ENCODE data around the gene MACF1. TPM values are rescaled to one million over a fixed set of nuclear protein-coding genes. Genes with fewer than 3 reads are reported as not detected.
"Not testable (repeated sequence)": the region's sequence is repeated elsewhere in the genome, so short reads cannot be mapped to it uniquely, and the experiment has no call there.

The MACF1 gene, protein sequence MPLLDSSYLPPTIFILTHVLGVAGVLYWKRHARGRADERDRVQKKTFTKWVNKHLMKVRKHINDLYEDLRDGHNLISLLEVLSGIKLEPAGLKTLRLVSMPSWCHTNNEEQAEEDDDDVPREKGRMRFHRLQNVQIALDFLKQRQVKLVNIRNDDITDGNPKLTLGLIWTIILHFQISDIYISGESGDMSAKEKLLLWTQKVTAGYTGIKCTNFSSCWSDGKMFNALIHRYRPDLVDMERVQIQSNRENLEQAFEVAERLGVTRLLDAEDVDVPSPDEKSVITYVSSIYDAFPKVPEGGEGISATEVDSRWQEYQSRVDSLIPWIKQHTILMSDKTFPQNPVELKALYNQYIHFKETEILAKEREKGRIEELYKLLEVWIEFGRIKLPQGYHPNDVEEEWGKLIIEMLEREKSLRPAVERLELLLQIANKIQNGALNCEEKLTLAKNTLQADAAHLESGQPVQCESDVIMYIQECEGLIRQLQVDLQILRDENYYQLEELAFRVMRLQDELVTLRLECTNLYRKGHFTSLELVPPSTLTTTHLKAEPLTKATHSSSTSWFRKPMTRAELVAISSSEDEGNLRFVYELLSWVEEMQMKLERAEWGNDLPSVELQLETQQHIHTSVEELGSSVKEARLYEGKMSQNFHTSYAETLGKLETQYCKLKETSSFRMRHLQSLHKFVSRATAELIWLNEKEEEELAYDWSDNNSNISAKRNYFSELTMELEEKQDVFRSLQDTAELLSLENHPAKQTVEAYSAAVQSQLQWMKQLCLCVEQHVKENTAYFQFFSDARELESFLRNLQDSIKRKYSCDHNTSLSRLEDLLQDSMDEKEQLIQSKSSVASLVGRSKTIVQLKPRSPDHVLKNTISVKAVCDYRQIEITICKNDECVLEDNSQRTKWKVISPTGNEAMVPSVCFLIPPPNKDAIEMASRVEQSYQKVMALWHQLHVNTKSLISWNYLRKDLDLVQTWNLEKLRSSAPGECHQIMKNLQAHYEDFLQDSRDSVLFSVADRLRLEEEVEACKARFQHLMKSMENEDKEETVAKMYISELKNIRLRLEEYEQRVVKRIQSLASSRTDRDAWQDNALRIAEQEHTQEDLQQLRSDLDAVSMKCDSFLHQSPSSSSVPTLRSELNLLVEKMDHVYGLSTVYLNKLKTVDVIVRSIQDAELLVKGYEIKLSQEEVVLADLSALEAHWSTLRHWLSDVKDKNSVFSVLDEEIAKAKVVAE (N-terminal part only)
- 198 TPM for total RNA-seq
- 100 to 1,000 TPM; 211 to 352 (median 267) TPM for polyA plus RNA-seq (ENCODE audit: insufficient read depth in 1 of 8, insufficient read length in 8 of 8, low replicate concordance in 1 of 8)
- long read RNA-seq, donor 1, full-length matches to known transcripts = 6 of 12 reads
- long read RNA-seq, donor 1, partial matches to known transcripts = 0 of 12 reads
- long read RNA-seq, donor 1, other reads (novel, unspliced or antisense) = 6 of 12 reads
- long read RNA-seq, donor 2, full-length matches to known transcripts = 4 of 4 reads
- long read RNA-seq, donor 2, partial matches to known transcripts = 0 of 4 reads
- long read RNA-seq, donor 2, other reads (novel, unspliced or antisense) = 0 of 4 reads
- long read RNA-seq, donor 3, full-length matches to known transcripts = 18 of 28 reads
- long read RNA-seq, donor 3, partial matches to known transcripts = 10 of 28 reads
- long read RNA-seq, donor 3, other reads (novel, unspliced or antisense) = 0 of 28 reads
- long read RNA-seq, donor 4, full-length matches to known transcripts = 17 of 28 reads
- long read RNA-seq, donor 4, partial matches to known transcripts = 11 of 28 reads
- long read RNA-seq, donor 4, other reads (novel, unspliced or antisense) = 0 of 28 reads
- long read RNA-seq, donor 5, full-length matches to known transcripts = 42 of 105 reads
- long read RNA-seq, donor 5, partial matches to known transcripts = 63 of 105 reads
- long read RNA-seq, donor 5, other reads (novel, unspliced or antisense) = 0 of 105 reads
- long read RNA-seq, donor 6, full-length matches to known transcripts = 19 of 37 reads
- long read RNA-seq, donor 6, partial matches to known transcripts = 18 of 37 reads
- long read RNA-seq, donor 6, other reads (novel, unspliced or antisense) = 0 of 37 reads
- long read RNA-seq, donor 7, full-length matches to known transcripts = 15 of 25 reads
- long read RNA-seq, donor 7, partial matches to known transcripts = 10 of 25 reads
- long read RNA-seq, donor 7, other reads (novel, unspliced or antisense) = 0 of 25 reads
- long read RNA-seq, donor 8, full-length matches to known transcripts = 7 of 54 reads
- long read RNA-seq, donor 8, partial matches to known transcripts = 47 of 54 reads
- long read RNA-seq, donor 8, other reads (novel, unspliced or antisense) = 0 of 54 reads
- long read RNA-seq, donor 9, full-length matches to known transcripts = 16 of 99 reads
- long read RNA-seq, donor 9, partial matches to known transcripts = 78 of 99 reads
- long read RNA-seq, donor 9, other reads (novel, unspliced or antisense) = 5 of 99 reads
- long read RNA-seq, donor 10, full-length matches to known transcripts = 26 of 61 reads
- long read RNA-seq, donor 10, partial matches to known transcripts = 35 of 61 reads
- long read RNA-seq, donor 10, other reads (novel, unspliced or antisense) = 0 of 61 reads
- long read RNA-seq, donor 11, full-length matches to known transcripts = 9 of 9 reads
- long read RNA-seq, donor 11, partial matches to known transcripts = 0 of 9 reads
- long read RNA-seq, donor 11, other reads (novel, unspliced or antisense) = 0 of 9 reads

DNA sequence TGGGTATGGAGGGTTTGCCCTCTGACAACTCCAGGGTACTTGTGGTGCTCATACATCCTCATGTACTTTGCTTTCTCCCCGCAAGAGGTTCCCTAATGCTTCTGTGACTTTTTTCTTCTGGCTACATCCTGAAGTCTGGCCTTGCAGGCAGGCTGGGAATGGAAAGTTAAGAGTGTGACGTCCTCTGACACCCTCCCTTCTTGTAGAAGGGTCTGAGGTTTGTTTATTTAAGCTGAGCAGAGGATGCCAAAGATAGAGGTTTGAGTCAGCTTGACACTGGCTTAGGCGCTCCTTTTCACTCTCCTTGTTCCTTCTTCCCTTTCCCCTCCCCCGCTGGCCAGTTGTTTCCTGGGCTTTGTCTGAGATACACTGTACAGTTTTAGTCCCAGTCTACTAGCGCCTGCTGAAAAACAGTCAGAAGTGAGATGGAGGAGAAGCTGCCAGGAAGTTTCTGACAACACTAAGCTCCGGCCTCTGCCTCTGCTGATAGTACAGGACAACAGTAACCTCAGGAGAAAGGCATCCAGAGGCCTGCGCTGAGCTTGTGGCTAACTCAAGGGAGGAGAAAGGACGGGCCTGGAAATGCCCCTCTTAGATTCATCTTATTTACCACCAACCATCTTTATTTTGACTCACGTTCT lies at the start of gene MACF1:
Gene MACF1 (plus strand): TSS at position 255 of the 641 bp plus-strand sequence. CDS start 328 bp downstream, at position 583.
- Histone ChIP-seq H3K36me3 (ENCODE audit: control insufficient read depth, insufficient read depth, low read length) (no peaks in the 10 kb centered on the region), H3K9me3 (replicated peaks; ENCODE audit: control insufficient read depth, low read depth, low read length) (no peaks in the 10 kb centered on the region), H3K4me1 (ENCODE audit: control insufficient read depth, insufficient read depth, low read length) (peaks cover 17% of the 10 kb centered on the region), H3K27ac (ENCODE audit: low read length) (peak within 1 kb of the TSS; percentile 98), H3K4me3 (ENCODE audit: low read length) (peak within 1 kb of the TSS; percentile 36), H3K27me3 (ENCODE audit: control insufficient read depth, insufficient read depth, low read length) (no peaks in the 10 kb centered on the region)
- WGBS (ENCODE audit: insufficient coverage) = 0% methylated on average over 2 of the region's 9 CpGs
- peak; percentile 96 for DNase-seq

DNA sequence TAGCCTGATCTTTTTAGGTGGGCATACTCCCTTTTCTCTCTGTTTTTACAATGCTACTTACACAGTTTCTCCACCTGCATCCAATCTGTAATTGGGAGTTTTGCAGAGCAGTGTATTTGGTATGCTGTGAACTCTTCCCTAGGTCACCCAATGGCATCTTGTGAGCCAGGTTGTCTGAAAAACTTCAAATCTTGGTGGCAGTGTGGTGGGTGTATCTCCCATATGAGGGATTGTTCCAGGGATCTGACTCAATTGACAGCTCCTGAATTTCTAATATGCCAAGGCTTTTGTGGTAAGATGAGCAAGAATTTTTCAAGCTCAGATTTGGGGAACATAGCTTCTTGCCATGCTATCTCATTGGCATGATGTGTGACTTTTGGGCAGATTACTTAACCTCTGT lies 47.2 kb upstream of the MACF1 start:
- H3K4me3 ChIP-seq (ENCODE audit: low read length) = no peak overlapping the region
- no peak overlapping the region for H3K27ac ChIP-seq (ENCODE audit: low read length)
- no peaks in the 10 kb centered on the region for H3K27me3 ChIP-seq (ENCODE audit: control insufficient read depth, insufficient read depth, low read length)
- no peaks in the 10 kb centered on the region for H3K9me3 ChIP-seq (replicated peaks; ENCODE audit: control insufficient read depth, low read depth, low read length)
- H3K4me1 ChIP-seq (ENCODE audit: control insufficient read depth, insufficient read depth, low read length) = peaks cover 27% of the 10 kb centered on the region
- no peak for DNase-seq
- H3K36me3 ChIP-seq (ENCODE audit: control insufficient read depth, insufficient read depth, low read length) = no peaks in the 10 kb centered on the region

DNA sequence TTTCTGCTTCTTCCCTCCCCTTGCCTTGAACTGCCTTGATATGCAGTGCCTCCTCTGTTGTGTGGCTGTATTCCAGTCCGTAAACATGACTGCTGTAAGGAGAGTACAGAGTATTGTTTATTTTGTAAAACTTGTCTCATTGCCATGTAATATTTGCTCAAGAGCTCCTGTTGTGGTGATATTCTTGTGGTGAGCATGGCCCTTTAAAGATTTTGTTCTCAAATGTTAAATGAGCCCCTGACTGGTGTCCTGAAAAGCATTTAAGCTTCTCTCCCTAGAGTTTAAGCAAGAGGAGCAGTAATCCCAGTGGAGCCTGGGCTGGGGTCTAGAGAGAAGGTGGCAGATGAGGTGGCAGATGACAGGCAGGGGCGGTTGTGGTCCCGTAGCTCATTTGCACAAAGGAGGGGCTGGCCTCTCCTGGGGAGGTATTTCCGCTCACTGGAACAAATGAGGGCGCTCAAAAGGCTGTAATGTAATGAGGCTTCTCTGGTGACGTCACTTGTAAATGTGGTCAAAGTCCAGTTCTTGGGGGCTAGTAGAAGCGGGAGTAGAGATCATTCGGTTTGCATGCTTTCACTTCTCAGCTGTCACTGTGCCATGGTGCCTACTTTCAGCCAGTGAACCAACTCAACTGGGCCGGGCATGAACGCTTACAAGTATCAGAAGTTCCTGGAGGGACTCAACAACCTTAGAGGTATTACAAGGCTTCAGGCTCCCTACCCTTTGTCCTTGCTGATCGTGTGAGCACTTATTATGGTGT lies 46.0 kb upstream of the MACF1 start:
- H3K4me3 ChIP-seq (ENCODE audit: low read length) = peak overlapping the region; percentile 44
- 63% methylated on average over 7 of the region's 11 CpGs for WGBS (ENCODE audit: insufficient coverage)
- peak overlapping the region; percentile 82 for H3K27ac ChIP-seq (ENCODE audit: low read length)
- peaks cover 20% of the 10 kb centered on the region for H3K4me1 ChIP-seq (ENCODE audit: control insufficient read depth, insufficient read depth, low read length)
- H3K9me3 ChIP-seq (replicated peaks; ENCODE audit: control insufficient read depth, low read depth, low read length) = no peaks in the 10 kb centered on the region
- peak; percentile 74 for DNase-seq
- no peaks in the 10 kb centered on the region for H3K36me3 ChIP-seq (ENCODE audit: control insufficient read depth, insufficient read depth, low read length)
- H3K27me3 ChIP-seq (ENCODE audit: control insufficient read depth, insufficient read depth, low read length) = no peaks in the 10 kb centered on the region

DNA sequence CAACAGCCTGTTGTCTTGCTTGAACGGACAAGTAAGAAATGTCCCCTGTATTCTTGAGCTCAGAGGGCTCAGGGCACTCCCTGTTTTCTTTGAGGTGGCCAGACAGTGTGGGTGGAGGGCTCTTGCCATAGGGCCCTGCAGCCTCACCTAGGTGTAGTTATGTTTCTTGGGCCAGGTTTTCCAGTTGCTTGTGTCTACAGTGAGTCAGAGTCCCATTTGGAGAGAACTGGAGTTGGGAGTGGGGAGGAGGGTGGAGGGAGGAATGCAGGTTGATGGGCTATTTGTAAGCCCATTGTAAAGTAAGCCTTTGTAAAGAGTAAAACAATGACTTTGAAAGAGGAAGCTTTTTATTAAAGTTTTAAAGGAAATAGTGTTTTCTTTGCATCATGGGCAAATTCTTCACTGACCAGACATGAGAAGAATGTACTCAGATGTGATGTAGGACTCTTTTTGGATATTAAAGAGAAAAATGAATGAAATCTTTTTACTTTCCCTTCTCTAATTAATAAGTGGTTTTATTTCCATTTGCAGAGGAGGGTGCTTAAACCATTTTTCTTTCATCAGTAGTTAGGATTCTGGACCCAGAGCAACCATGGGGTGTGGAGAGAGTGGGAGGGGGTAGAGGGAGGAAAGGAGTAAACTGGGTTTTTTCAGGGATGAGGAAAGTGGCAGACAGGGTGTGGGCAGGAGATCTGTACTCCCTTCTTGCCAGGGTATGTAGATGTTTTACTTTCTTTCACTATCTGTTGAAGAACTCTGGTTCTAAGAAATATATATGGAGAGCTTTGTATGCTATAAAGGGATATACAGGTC lies 45.1 kb upstream of the MACF1 start:
- DNase-seq = no peak
- no peaks in the 10 kb centered on the region for H3K27me3 ChIP-seq (ENCODE audit: control insufficient read depth, insufficient read depth, low read length)
- H3K4me3 ChIP-seq (ENCODE audit: low read length) = peak overlapping the region; percentile 44
- no peaks in the 10 kb centered on the region for H3K36me3 ChIP-seq (ENCODE audit: control insufficient read depth, insufficient read depth, low read length)
- WGBS (ENCODE audit: insufficient coverage) = 50% methylated on average over 1 of the region's 1 CpG
- H3K9me3 ChIP-seq (replicated peaks; ENCODE audit: control insufficient read depth, low read depth, low read length) = no peaks in the 10 kb centered on the region
- H3K27ac ChIP-seq (ENCODE audit: low read length) = peak overlapping the region; percentile 82
- peaks cover 14% of the 10 kb centered on the region for H3K4me1 ChIP-seq (ENCODE audit: control insufficient read depth, insufficient read depth, low read length)

DNA sequence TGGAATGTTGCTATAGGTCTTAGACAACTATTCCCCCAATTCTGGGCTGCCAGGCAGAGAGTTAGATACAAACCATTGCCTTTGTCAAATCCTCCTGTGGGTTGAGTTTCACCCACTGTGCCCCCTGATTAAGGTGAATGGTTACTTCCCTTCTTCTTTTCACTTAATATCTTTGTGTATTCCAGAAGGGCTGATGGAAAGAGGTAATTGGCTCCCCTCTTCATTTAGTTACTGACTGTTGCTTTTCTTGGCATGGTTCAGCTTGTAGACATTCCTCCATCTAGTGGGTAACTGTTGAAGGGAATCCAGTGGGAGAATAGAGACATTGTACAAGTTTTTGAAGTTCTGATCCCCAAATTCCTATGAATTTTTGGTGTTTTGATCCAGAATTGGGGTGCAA lies 43.8 kb upstream of the MACF1 start:
- H3K4me1 ChIP-seq (ENCODE audit: control insufficient read depth, insufficient read depth, low read length) = peaks cover 16% of the 10 kb centered on the region
- H3K9me3 ChIP-seq (replicated peaks; ENCODE audit: control insufficient read depth, low read depth, low read length) = no peaks in the 10 kb centered on the region
- no peaks in the 10 kb centered on the region for H3K27me3 ChIP-seq (ENCODE audit: control insufficient read depth, insufficient read depth, low read length)
- H3K36me3 ChIP-seq (ENCODE audit: control insufficient read depth, insufficient read depth, low read length) = no peaks in the 10 kb centered on the region
- H3K4me3 ChIP-seq (ENCODE audit: low read length) = peak overlapping the region; percentile 44
- no peak for DNase-seq
- no peak overlapping the region for H3K27ac ChIP-seq (ENCODE audit: low read length)

GRCh38 chr1:39161811-39162210 lies 42.7 kb upstream of the MACF1 start:
- not testable (repeated sequence) for H3K27ac ChIP-seq (ENCODE audit: low read length); H3K9me3 ChIP-seq (replicated peaks; ENCODE audit: control insufficient read depth, low read depth, low read length); H3K4me3 ChIP-seq (ENCODE audit: low read length); H3K36me3 ChIP-seq (ENCODE audit: control insufficient read depth, insufficient read depth, low read length); DNase-seq; H3K27me3 ChIP-seq (ENCODE audit: control insufficient read depth, insufficient read depth, low read length)
- WGBS (ENCODE audit: insufficient coverage) = 92% methylated on average over 2 of the region's 8 CpGs
- H3K4me1 ChIP-seq (ENCODE audit: control insufficient read depth, insufficient read depth, low read length) = peaks cover 16% of the 10 kb centered on the region

DNA sequence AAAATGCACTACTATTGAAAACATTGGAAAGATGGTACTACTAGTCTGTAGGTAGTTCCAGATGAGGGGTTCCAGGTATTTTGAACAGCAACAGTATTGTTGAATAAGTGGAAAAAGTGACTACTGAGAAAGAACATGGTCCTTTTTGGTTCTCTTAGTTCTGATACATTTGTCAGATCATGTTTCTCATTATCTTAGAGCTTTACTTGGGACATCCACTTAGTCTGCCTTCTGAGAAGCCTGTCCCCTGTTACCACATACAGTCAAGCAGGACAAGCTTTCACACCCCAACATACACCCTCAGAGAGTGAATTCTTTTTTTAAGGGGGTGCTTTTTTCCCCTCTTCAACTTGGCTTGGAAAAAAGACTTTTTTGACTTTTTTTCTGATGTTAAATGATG lies 41.0 kb upstream of the MACF1 start:
- Histone ChIP-seq H3K4me1 (ENCODE audit: control insufficient read depth, insufficient read depth, low read length) (peaks cover 18% of the 10 kb centered on the region), H3K36me3 (ENCODE audit: control insufficient read depth, insufficient read depth, low read length) (no peaks in the 10 kb centered on the region), H3K9me3 (replicated peaks; ENCODE audit: control insufficient read depth, low read depth, low read length) (no peaks in the 10 kb centered on the region), H3K27ac (ENCODE audit: low read length) (no peak overlapping the region), H3K27me3 (ENCODE audit: control insufficient read depth, insufficient read depth, low read length) (no peaks in the 10 kb centered on the region), H3K4me3 (ENCODE audit: low read length) (no peak overlapping the region)
- DNase-seq = no peak
